A673 (cell line): ENCODE results near the gene MKI67.

Source experiments
- CTCF ChIP-seq: fragments of 300-800, 200-600 bp; sonication (generic); conservative IDR thresholded peaks from 2 replicates; pipeline ENCODE4 v1.5.1; 2017; ENCODE audit warnings: low read depth, mild to moderate bottlenecking, antibody characterized with exemption, low read length, moderate library complexity, mixed read lengths
- EZH2 ChIP-seq: fragments of 200-600 bp; sonication (generic); IDR thresholded peaks from 2 replicates; pipeline ENCODE4 v1.6.1; 2017; ENCODE audit warnings: borderline replicate concordance, low read depth, mild to moderate bottlenecking, mixed read lengths, antibody characterized with exemption, low read length; ENCODE audit not compliant: poor library complexity, severe bottlenecking

DNA sequence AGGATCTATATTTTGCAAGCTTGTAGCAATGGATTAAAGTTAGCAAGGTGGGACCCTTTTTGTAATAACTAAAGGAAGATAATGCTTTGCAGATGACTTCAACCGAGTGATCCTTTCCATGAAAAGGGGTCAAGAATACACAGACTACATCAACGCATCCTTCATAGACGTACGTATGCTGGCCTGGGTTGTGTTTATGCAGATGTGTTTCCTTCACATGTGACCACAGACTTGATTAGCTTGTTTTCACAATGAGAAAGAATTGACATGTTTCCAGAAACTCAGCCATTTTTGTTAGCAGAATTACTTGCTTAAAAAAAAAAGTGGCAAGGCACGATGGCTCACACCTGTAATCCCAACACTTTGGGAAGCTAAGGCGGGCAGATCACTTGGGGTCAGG lies 54.2 kb downstream of the MKI67 start:
- TF ChIP-seq CTCF (no peak), EZH2 (no peak)
